Neutrophil (primary cell): ENCODE results near the gene EFNB3.

Source experiments
- H3K27ac ChIP-seq: fragments of 200-600 bp; sonication (generic); 2 replicates; pipeline ENCODE4 v1.5.1; 2016; ENCODE audit warnings: mild to moderate bottlenecking, moderate library complexity
- H3K27me3 ChIP-seq: fragments of 200-600 bp; sonication (generic); 2 replicates; pipeline ENCODE4 v1.6.0; 2016; ENCODE audit warnings: mild to moderate bottlenecking
- H3K36me3 ChIP-seq: fragments of 200-600 bp; sonication (generic); 2 replicates; pipeline ENCODE4 v1.5.1; 2017
- H3K4me1 ChIP-seq, 2 experiments: fragments of 200-600 bp in 1 of 2; sonication (generic) in 1 of 2; 1 replicate in 1 of 2; 2 replicates in 1 of 2; pipeline versions ENCODE4 v1.5.1 to v1.6.1; 2013 to 2016; ENCODE audit warnings: low read depth in 1 of 2, low read length in 1 of 2, mild to moderate bottlenecking in 1 of 2, moderate library complexity in 1 of 2; ENCODE audit not compliant: control insufficient read depth in 1 of 2, insufficient read depth in 1 of 2
- H3K4me3 ChIP-seq, 2 experiments: fragments of 200-600 bp in 1 of 2; sonication (generic) in 1 of 2; 1 replicate in 1 of 2; 2 replicates in 1 of 2; pipeline ENCODE4 v1.5.1; 2013 to 2016; ENCODE audit warnings: low read depth in 1 of 2, low read length in 1 of 2, mild to moderate bottlenecking in 1 of 2, moderate library complexity in 1 of 2
- H3K9me3 ChIP-seq: fragments of 200-600 bp; sonication (generic); 2 replicates; pipeline ENCODE4 v1.5.1; 2016
- CTCF ChIP-seq: fragments of 200-600 bp; sonication (generic); IDR thresholded peaks from 2 replicates; pipeline ENCODE4 v1.5.1; 2016; ENCODE audit warnings: antibody characterized with exemption

The EFNB3 gene

GRCh38 chr17:7713782-7714181 lies 8.8 kb downstream of the EFNB3 start:
- no peak for TF ChIP-seq CTCF
- H3K4me3 ChIP-seq: no peak overlapping the region
- no peaks in the 10 kb centered on the region for H3K36me3 ChIP-seq
- no peaks in the 10 kb centered on the region for H3K9me3 ChIP-seq
- H3K4me1 ChIP-seq: peaks cover 13 to 21% of the 10 kb centered on the region in 2 experiments
- peaks cover 90% of the 10 kb centered on the region for H3K27me3 ChIP-seq
- no peak overlapping the region for H3K27ac ChIP-seq

- Histone ChIP-seq H3K4me1 (peaks cover 13 to 21% of the 10 kb centered on the region in 2 experiments), H3K4me3 (no peak overlapping the region), H3K36me3 (no peaks in the 10 kb centered on the region), H3K9me3 (no peaks in the 10 kb centered on the region), H3K27me3 (peaks cover 95% of the 10 kb centered on the region), H3K27ac (no peak overlapping the region)
- TF ChIP-seq CTCF: no peak
Measured at GRCh38 chr17:7714721-7715594, 10.0 kb downstream of the EFNB3 start.

- no peaks in the 10 kb centered on the region for H3K9me3 ChIP-seq
- H3K4me1 ChIP-seq: peaks cover 2 to 11% of the 10 kb centered on the region in 2 experiments
- peaks cover 98% of the 10 kb centered on the region for H3K27me3 ChIP-seq
- no peak for TF ChIP-seq CTCF
- H3K27ac ChIP-seq: no peak overlapping the region
- no peaks in the 10 kb centered on the region for H3K36me3 ChIP-seq
- H3K4me3 ChIP-seq: no peak overlapping the region
Measured at GRCh38 chr17:7715936-7716886, 11.2 kb downstream of the EFNB3 start.

GRCh38 chr17:7716901-7717755 lies 12.1 kb downstream of the EFNB3 start, which contains the start of gene DNAH2:
Gene DNAH2, plus strand, starts transcription at chr17:7717744. Its CDS starts 1,991 bp downstream, at chr17:7719735.
- Histone ChIP-seq H3K27me3 (peaks cover 97% of the 10 kb centered on the region), H3K4me3 (no peak within 1 kb of the TSS), H3K27ac (no peak within 1 kb of the TSS), H3K9me3 (no peaks in the 10 kb centered on the region), H3K4me1 (peaks cover 2 to 11% of the 10 kb centered on the region in 2 experiments), H3K36me3 (no peaks in the 10 kb centered on the region)
- TF ChIP-seq CTCF: no peak
